OCI-LY7 (cell line): Measurements from ENCODE around the gene TBL1Y. TPM values are rescaled to one million over a fixed set of nuclear protein-coding genes. Genes with fewer than 3 reads are reported as not detected.

Source experiments
- BruUV-seq: library from RNA; stranded (reverse); fragments of 400-500 nt; replicated peaks from 2 replicates; lab custom pipeline; 2021; lab: Mats Ljungman, UMichigan
- CTCF ChIA-PET: fragments of 300-600 bp; sonication (Branson Sonifier 250); formaldehyde crosslinking; loops from one replicate; lab custom pipeline; 2022; ENCODE audit warnings: antibody characterized with exemption; ENCODE audit not compliant: unreplicated experiment; lab: Charles Lee
- POLR2A ChIA-PET: fragments of 300-600 bp; sonication (Branson Sonifier 250); formaldehyde crosslinking; loops from one replicate; lab custom pipeline; 2022; ENCODE audit warnings: antibody characterized with exemption; lab: Charles Lee
- DNase-seq: peaks from one replicate; pipeline ENCODE4 v3.0.0-alpha.2; 2015; ENCODE audit warnings: low spot score
- H2AFZ ChIP-seq: fragments of 200-600 bp; sonication (generic), shearing (Covaris generic); 2 replicates; pipeline ENCODE4 v1.6.1; 2014; ENCODE audit warnings: mild to moderate bottlenecking, antibody characterized with exemption, low read length, moderate library complexity
- H3K27ac ChIP-seq: fragments of 200-600 bp; sonication (generic); 2 replicates; pipeline ENCODE4 v1.5.1; 2014; ENCODE audit warnings: mixed run types, low read depth, mild to moderate bottlenecking, moderate library complexity, low read length, inconsistent platforms; ENCODE audit not compliant: poor library complexity, severe bottlenecking
- H3K36me3 ChIP-seq: fragments of 200-600 bp; sonication (generic); 2 replicates; pipeline ENCODE4 v1.6.1; 2014; ENCODE audit warnings: mild to moderate bottlenecking, antibody characterized with exemption, low read length, moderate library complexity, mixed read lengths; ENCODE audit not compliant: insufficient read depth
- H3K4me1 ChIP-seq: fragments of 200-600 bp; sonication (generic); 2 replicates; pipeline ENCODE4 v1.5.1; 2014; ENCODE audit warnings: mild to moderate bottlenecking, low read length; ENCODE audit not compliant: insufficient read depth, poor library complexity, severe bottlenecking
- H3K4me2 ChIP-seq: fragments of 200-600 bp; sonication (generic); 2 replicates; pipeline ENCODE4 v1.6.1; 2014; ENCODE audit warnings: mild to moderate bottlenecking, low read length
- H3K4me3 ChIP-seq: fragments of 200-600 bp; sonication (generic); 2 replicates; pipeline ENCODE4 v1.5.1; 2014; ENCODE audit warnings: mild to moderate bottlenecking, low read depth, low read length; ENCODE audit not compliant: poor library complexity, severe bottlenecking
- H3K79me2 ChIP-seq: fragments of 200-600 bp; sonication (generic); 2 replicates; pipeline ENCODE4 v1.6.1; 2016; ENCODE audit warnings: low read depth, mild to moderate bottlenecking, low read length, moderate library complexity, mixed read lengths; ENCODE audit not compliant: insufficient read depth
- H3K9me2 ChIP-seq: fragments of 200-600 bp; sonication (generic); 2 replicates; pipeline ENCODE4 v1.6.1; 2016; ENCODE audit warnings: mild to moderate bottlenecking, low read length, mixed read lengths; ENCODE audit not compliant: insufficient read depth
- H3K9me3 ChIP-seq: fragments of 200-600 bp; sonication (generic); 2 replicates; pipeline ENCODE4 v1.6.1; 2014; ENCODE audit warnings: mild to moderate bottlenecking, mixed run types, low read length, mixed read lengths
- H4K20me1 ChIP-seq: fragments of 200-600 bp; sonication (generic); 2 replicates; pipeline ENCODE4 v1.6.1; 2014; ENCODE audit warnings: mild to moderate bottlenecking, antibody characterized with exemption, low read length, moderate library complexity, mixed read lengths; ENCODE audit not compliant: insufficient read depth
- EZH2phosphoT487 ChIP-seq: fragments of 200-600 bp; sonication (generic); IDR thresholded peaks from 2 replicates; pipeline ENCODE4 v1.6.1; 2018; ENCODE audit warnings: low read depth, borderline replicate concordance, mild to moderate bottlenecking, mixed run types, antibody characterized with exemption, low read length, moderate library complexity, mixed read lengths
- intact Hi-C: fragments of 100-400 bp; cut with micrococcal nuclease; formaldehyde crosslinking; loops from one replicate; pipeline ENCODE4 v1.10.0; 2022; ENCODE audit not compliant: unreplicated experiment
- total RNA-seq, 2 experiments: library from RNA; depleted of rRNA in 1 of 2; stranded (reverse); fragments of >200 nt in 1 of 2; shearing (Covaris generic) in 1 of 2; gene quantifications; 2 replicates each; pipeline ENCODE4 v1.2.3, GENCODE V29; 2014 to 2022
- TF ChIP-seq, protein P1 (sequence below): fragments of 200-600 bp; sonication (generic); conservative IDR thresholded peaks from 2 replicates; pipeline ENCODE4 v1.5.1; 2014; ENCODE audit warnings: mild to moderate bottlenecking, antibody characterized with exemption, low read length, moderate library complexity, mixed read lengths

Gene TBL1Y
- total RNA-seq, 2 experiments from 2014 or later = 16.3 to 20.3 TPM

DNA sequence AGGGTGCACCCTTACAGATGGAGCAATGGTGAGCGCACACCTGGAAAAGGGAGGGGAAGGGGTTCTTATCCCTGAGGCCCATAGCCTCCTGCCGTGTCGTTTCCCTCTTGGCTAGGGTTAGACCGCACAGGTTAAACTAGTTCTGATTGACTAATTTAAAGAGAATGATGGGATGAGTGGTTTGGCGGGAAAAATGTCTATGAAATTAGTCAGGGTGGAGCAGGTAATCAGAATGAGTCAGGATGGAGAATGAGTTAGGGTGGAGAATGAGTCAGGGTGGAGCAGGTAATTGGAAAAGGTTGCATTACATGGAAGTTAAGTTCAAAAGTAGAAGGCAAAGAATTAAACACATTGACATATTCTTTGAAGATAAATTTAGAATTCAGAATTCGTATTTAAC, 196.7 kb downstream of the TBL1Y start:
- Histone ChIP-seq H3K27ac (no peak overlapping the region), H3K9me3 (no peaks in the 10 kb centered on the region), H3K36me3 (no peaks in the 10 kb centered on the region), H3K4me3 (no peak overlapping the region), H3K4me1 (peaks cover 19% of the 10 kb centered on the region), H4K20me1 (no peaks in the 10 kb centered on the region), H3K9me2 (no peaks in the 10 kb centered on the region), H2AFZ (no peak overlapping the region), H3K79me2 (no peaks in the 10 kb centered on the region), H3K4me2 (0 out of 2 replicates have a peak overlapping the region, but pooled peaks have one; percentile 20)
- intact Hi-C loops = no loop called here
- no peak for DNase-seq
- ChIA-PET POLR2A (interaction anchor here (1.2 kb wide), 1 partner anchor 10 kb away, joined by 4 read pairs; no protein-coding TSS in a partner anchor), CTCF (no interaction called here)
- no TSS peak for BruUV-seq
- TF ChIP-seq, protein P1, sequence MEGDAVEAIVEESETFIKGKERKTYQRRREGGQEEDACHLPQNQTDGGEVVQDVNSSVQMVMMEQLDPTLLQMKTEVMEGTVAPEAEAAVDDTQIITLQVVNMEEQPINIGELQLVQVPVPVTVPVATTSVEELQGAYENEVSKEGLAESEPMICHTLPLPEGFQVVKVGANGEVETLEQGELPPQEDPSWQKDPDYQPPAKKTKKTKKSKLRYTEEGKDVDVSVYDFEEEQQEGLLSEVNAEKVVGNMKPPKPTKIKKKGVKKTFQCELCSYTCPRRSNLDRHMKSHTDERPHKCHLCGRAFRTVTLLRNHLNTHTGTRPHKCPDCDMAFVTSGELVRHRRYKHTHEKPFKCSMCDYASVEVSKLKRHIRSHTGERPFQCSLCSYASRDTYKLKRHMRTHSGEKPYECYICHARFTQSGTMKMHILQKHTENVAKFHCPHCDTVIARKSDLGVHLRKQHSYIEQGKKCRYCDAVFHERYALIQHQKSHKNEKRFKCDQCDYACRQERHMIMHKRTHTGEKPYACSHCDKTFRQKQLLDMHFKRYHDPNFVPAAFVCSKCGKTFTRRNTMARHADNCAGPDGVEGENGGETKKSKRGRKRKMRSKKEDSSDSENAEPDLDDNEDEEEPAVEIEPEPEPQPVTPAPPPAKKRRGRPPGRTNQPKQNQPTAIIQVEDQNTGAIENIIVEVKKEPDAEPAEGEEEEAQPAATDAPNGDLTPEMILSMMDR = no peak
- TF ChIP-seq EZH2phosphoT487 = no peak

DNA sequence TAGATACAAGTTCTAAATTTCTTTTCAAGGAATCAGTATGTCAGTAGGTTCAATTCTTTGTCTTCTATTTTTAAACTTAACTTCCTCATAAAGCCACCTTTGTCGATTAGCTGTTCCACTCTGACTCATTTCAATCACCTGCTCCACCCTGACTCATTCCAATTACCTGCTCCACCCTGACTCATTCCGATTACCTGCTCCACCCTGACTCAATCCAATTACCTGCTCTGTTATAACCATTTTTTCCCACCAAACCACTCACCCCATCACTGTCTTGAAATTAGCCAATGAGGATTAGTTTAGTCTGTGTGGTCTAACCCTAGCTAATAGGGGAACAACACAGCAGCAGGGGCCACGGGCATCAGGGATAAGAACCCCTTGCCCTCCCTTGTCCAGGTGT, 199.6 kb downstream of the TBL1Y start:
- intact Hi-C loops = no loop called here
- TF ChIP-seq EZH2phosphoT487 = no peak
- TF ChIP-seq, protein P1 = no peak
- Histone ChIP-seq H3K4me1 (peaks cover 19% of the 10 kb centered on the region), H3K4me3 (no peak overlapping the region), H2AFZ (no peak overlapping the region), H3K27ac (no peak overlapping the region), H3K9me3 (no peaks in the 10 kb centered on the region), H4K20me1 (no peaks in the 10 kb centered on the region), H3K36me3 (no peaks in the 10 kb centered on the region), H3K9me2 (no peaks in the 10 kb centered on the region), H3K79me2 (no peaks in the 10 kb centered on the region), H3K4me2 (no peak overlapping the region)
- no peak for DNase-seq
- POLR2A ChIA-PET = no interaction called here
- no TSS peak for BruUV-seq
- CTCF ChIA-PET = no interaction called here

DNA sequence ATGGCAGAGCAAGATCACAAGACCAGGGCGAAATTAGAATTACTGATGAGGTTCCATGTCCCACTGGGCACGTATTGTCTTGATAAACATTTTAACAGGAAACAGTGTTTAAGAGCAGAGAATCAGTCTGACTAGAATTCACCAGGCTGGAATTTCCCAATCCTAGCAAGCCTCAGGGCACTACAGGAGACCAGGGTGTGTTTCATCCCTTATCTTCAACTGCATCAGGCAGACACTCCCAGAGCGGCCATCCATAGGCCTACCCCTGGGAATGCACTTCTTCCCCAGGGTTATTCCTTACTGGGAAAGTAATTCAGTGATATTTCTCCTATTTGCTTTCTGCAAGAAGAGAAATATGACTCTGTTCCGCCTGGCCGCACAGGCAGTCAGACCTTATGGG, 205.4 kb downstream of the TBL1Y start:
- no peak for DNase-seq
- Histone ChIP-seq H3K79me2 (no peaks in the 10 kb centered on the region), H4K20me1 (no peaks in the 10 kb centered on the region), H3K9me3 (no peaks in the 10 kb centered on the region), H3K4me3 (no peak overlapping the region), H3K36me3 (no peaks in the 10 kb centered on the region), H3K4me2 (no peak overlapping the region), H3K4me1 (peaks cover 16% of the 10 kb centered on the region), H3K9me2 (no peaks in the 10 kb centered on the region), H2AFZ (no peak overlapping the region), H3K27ac (no peak overlapping the region)
- ChIA-PET CTCF (no interaction called here), POLR2A (interaction anchor here (0.6 kb wide), 3 partner anchors 10 to 149 kb away, joined by 3 to 4 read pairs (median 3); no protein-coding TSS in a partner anchor)
- TF ChIP-seq EZH2phosphoT487 = no peak
- TF ChIP-seq, protein P1 = no peak
- intact Hi-C loops = no loop called here
- no TSS peak for BruUV-seq
